HepG2 (cell line): ENCODE results near the gene PLCB2. TPM values are rescaled to one million over a fixed set of nuclear protein-coding genes. Genes with fewer than 3 reads are reported as not detected.

Source experiments
- ATAC-seq: fragments of 200-7000 bp; cut with Tn5 transposase; 3 replicates; pipeline ENCODE4 v1.9.1; 2020; ENCODE audit warnings: mild to moderate bottlenecking, moderate library complexity
- BruUV-seq: library from RNA; stranded (reverse); fragments of 400-500 nt; replicated peaks from 2 replicates; lab custom pipeline; 2021; lab: Mats Ljungman, UMichigan
- CTCF ChIA-PET: fragments of 300-600 bp; formaldehyde crosslinking; extraction: SDS; loops from one replicate; lab custom pipeline; 2021; ENCODE audit warnings: low total read pairs, inconsistent platforms, low intra/inter-chr PET ratio; lab: Yijun Ruan, JAX
- POLR2A ChIA-PET: fragments of 350-600 bp; sonication (Branson Sonifier 250); formaldehyde crosslinking; loops from one replicate; lab custom pipeline; 2020; ENCODE audit warnings: antibody characterized with exemption, inconsistent platforms; lab: Yijun Ruan, JAX
- DNase-seq: peaks from one replicate; pipeline ENCODE4 v3.0.0-alpha.2; 2015; ENCODE audit warnings: low spot score
- FAIRE-seq: peaks from 3 replicates; lab custom pipeline; 2011; peaks lifted over from hg19 to GRCh38; lab: Jason Lieb, UNC
- H2AFZ ChIP-seq: one replicate; pipeline ENCODE4 v1.6.1; 2011; ENCODE audit warnings: low read length, inconsistent platforms
- H3K27ac ChIP-seq: fragments of 300-600 bp; 3 replicates; pipeline ENCODE4 v1.8.0; 2011; ENCODE audit warnings: mixed run types, mild to moderate bottlenecking, mixed read lengths, low read length, inconsistent platforms; ENCODE audit not compliant: insufficient read depth; ENCODE audit errors: extremely low read length
- H3K27me3 ChIP-seq, 2 experiments: fragments of 200-600 bp in 1 of 2; 2 replicates in 1 of 2; 3 replicates in 1 of 2; pipeline versions ENCODE4 v1.6.0 to v1.8.0; 2011; ENCODE audit warnings: low read length in 2 of 2, mild to moderate bottlenecking in 2 of 2, moderate library complexity in 2 of 2, inconsistent platforms in 1 of 2; ENCODE audit not compliant: insufficient read depth in 2 of 2, control insufficient read depth in 1 of 2
- H3K36me3 ChIP-seq, 2 experiments: fragments of 200-600 bp in 1 of 2; replicated peaks in 1 of 2; 2 replicates in 1 of 2; 3 replicates in 1 of 2; pipeline versions ENCODE4 v1.5.1 to v1.8.0; 2011; ENCODE audit warnings: low read length in 2 of 2, inconsistent platforms in 1 of 2; ENCODE audit not compliant: insufficient read depth in 2 of 2, control insufficient read depth in 1 of 2
- H3K4me1 ChIP-seq: 2 replicates; pipeline ENCODE4 v1.5.1; 2012; ENCODE audit warnings: low read length, inconsistent platforms; ENCODE audit not compliant: insufficient read depth
- H3K4me2 ChIP-seq: 2 replicates; pipeline ENCODE4 v1.6.0; 2011; ENCODE audit warnings: low read depth, low read length, inconsistent platforms
- H3K4me3 ChIP-seq, 3 experiments: fragments of 200-600 bp in 1 of 3; sonication (generic), shearing (Covaris generic) in 1 of 3; replicated peaks in 1 of 3; 2 replicates each; pipeline ENCODE4 v1.5.1; 2011 to 2016; ENCODE audit warnings: low read length in 3 of 3, inconsistent platforms in 2 of 3, low read depth in 2 of 3, mild to moderate bottlenecking in 2 of 3, control low read depth in 1 of 3, mixed read lengths in 1 of 3; ENCODE audit not compliant: insufficient read depth in 1 of 3
- H3K79me2 ChIP-seq: one replicate; pipeline ENCODE4 v1.6.1; 2011; ENCODE audit warnings: low read length, inconsistent platforms; ENCODE audit not compliant: insufficient read depth
- H3K9ac ChIP-seq: 2 replicates; pipeline ENCODE4 v1.6.0; 2011; ENCODE audit warnings: mild to moderate bottlenecking, low read depth, low read length, inconsistent platforms; ENCODE audit not compliant: insufficient read depth
- H3K9me3 ChIP-seq: 2 replicates; pipeline ENCODE4 v1.5.1; 2012; ENCODE audit warnings: mild to moderate bottlenecking, low read length
- H4K20me1 ChIP-seq: 2 replicates; pipeline ENCODE4 v1.6.0; 2011; ENCODE audit warnings: inconsistent platforms, mild to moderate bottlenecking, low read length, moderate library complexity; ENCODE audit not compliant: insufficient read depth
- AHR ChIP-seq: IDR thresholded peaks from 2 replicates; pipeline ENCODE4 v1.6.1; 2018; ENCODE audit warnings: missing genetic modification reagents, missing compliant biosample characterization
- ARNT ChIP-seq: fragments of 450-650 bp; IDR thresholded peaks from 2 replicates; pipeline ENCODE4 v1.6.1; 2017
- BCL6 ChIP-seq: IDR thresholded peaks from 2 replicates; pipeline ENCODE4 v1.6.1; 2016; ENCODE audit warnings: missing genetic modification reagents, missing compliant biosample characterization
- HNF4A ChIP-seq: sonication (generic); formaldehyde crosslinking; IDR thresholded peaks from 2 replicates; pipeline ENCODE4 v1.4.0; 2020; ENCODE audit warnings: missing genetic modification reagents
- HNF4G ChIP-seq, 2 experiments: sonication (generic) in 1 of 2; formaldehyde crosslinking in 1 of 2; IDR thresholded peaks; 2 replicates each; pipeline versions ENCODE4 v1.4.0 to v1.6.1; 2011 to 2020; ENCODE audit warnings: borderline replicate concordance in 2 of 2, low read depth in 2 of 2, mild to moderate bottlenecking in 2 of 2, low read length in 1 of 2, missing genetic modification reagents in 1 of 2, moderate library complexity in 1 of 2
- MZF1 ChIP-seq: sonication (generic); formaldehyde crosslinking; IDR thresholded peaks from 2 replicates; pipeline ENCODE4 v1.8.1; 2023; ENCODE audit warnings: mild to moderate bottlenecking, missing genetic modification reagents, borderline replicate concordance
- NKX3-1 ChIP-seq: sonication (generic); formaldehyde crosslinking; IDR thresholded peaks from 2 replicates; pipeline ENCODE4 v1.5.0; 2020; ENCODE audit warnings: missing genetic modification reagents
- ONECUT2 ChIP-seq: sonication (generic); formaldehyde crosslinking; IDR thresholded peaks from 2 replicates; pipeline ENCODE4 v1.4.0; 2020; ENCODE audit warnings: missing genetic modification reagents
- PHF21A ChIP-seq: sonication (generic); formaldehyde crosslinking; IDR thresholded peaks from 2 replicates; pipeline ENCODE4 v1.5.0; 2020; ENCODE audit warnings: mild to moderate bottlenecking, missing genetic modification reagents
- POGZ ChIP-seq: sonication (generic); formaldehyde crosslinking; IDR thresholded peaks from 2 replicates; pipeline ENCODE4 v1.4.0; 2020; ENCODE audit warnings: mild to moderate bottlenecking, missing genetic modification reagents
- RFX1 ChIP-seq: fragments of 450-650 bp; IDR thresholded peaks from 2 replicates; pipeline ENCODE4 v1.6.1; 2017
- SMYD3 ChIP-seq: sonication (generic); formaldehyde crosslinking; IDR thresholded peaks from 2 replicates; pipeline ENCODE4 v1.8.1; 2023; ENCODE audit warnings: mild to moderate bottlenecking, missing genetic modification reagents
- SPEN ChIP-seq: sonication (generic); formaldehyde crosslinking; IDR thresholded peaks from 2 replicates; pipeline ENCODE4 v1.5.1; 2020; ENCODE audit warnings: low read depth, mild to moderate bottlenecking, missing genetic modification reagents
- TEAD3 ChIP-seq: optimal IDR thresholded peaks from 2 replicates; pipeline ENCODE3; 2016; ENCODE audit warnings: borderline replicate concordance
- ZFX ChIP-seq: sonication (generic); formaldehyde crosslinking; IDR thresholded peaks from 2 replicates; pipeline ENCODE4 v1.4.0; 2020; ENCODE audit warnings: mild to moderate bottlenecking, low read depth, missing genetic modification reagents, moderate library complexity
- ZFY ChIP-seq: sonication (generic); formaldehyde crosslinking; IDR thresholded peaks from 2 replicates; pipeline ENCODE4 v1.4.0; 2020; ENCODE audit warnings: missing genetic modification reagents
- ZNF383 ChIP-seq: sonication (generic); formaldehyde crosslinking; IDR thresholded peaks from 2 replicates; pipeline ENCODE4 v1.4.0; 2020; ENCODE audit warnings: missing genetic modification reagents, mild to moderate bottlenecking, borderline replicate concordance
- ZNF629 ChIP-seq: sonication (generic); formaldehyde crosslinking; conservative IDR thresholded peaks from 2 replicates; pipeline ENCODE4 v1.5.0; 2020; ENCODE audit warnings: missing genetic modification reagents
- ZNF7 ChIP-seq: IDR thresholded peaks from 2 replicates; pipeline ENCODE4 v1.6.1; 2016; ENCODE audit warnings: missing biosample characterization, missing genetic modification reagents
- ZNF850 ChIP-seq: sonication (generic); formaldehyde crosslinking; conservative IDR thresholded peaks from 2 replicates; pipeline ENCODE4 v1.9.0; 2021; ENCODE audit warnings: mild to moderate bottlenecking, missing genetic modification reagents
- ZNF879 ChIP-seq: sonication (generic); formaldehyde crosslinking; IDR thresholded peaks from 2 replicates; pipeline ENCODE4 v1.8.1; 2023; ENCODE audit warnings: missing genetic modification reagents
- WGBS: methylation state at CpG from one replicate; pipeline ENCODE4 v1.1.6; 2017; ENCODE audit warnings: low lambda C conversion rate; 5-methylcytosine and 5-hydroxymethylcytosine counted together
- in situ Hi-C: cut with HindIII; loops from 2 replicates; pipeline ENCODE4 v1.10.0; 2017; ENCODE audit warnings: low pct_unique_long_range_greater_than_20kb; ENCODE audit not compliant: extremely low pct_ligation_motif_present
- intact Hi-C: fragments of 100-400 bp; cut with micrococcal nuclease; formaldehyde crosslinking; loops from one replicate; pipeline ENCODE4 v1.10.0; 2022; ENCODE audit not compliant: unreplicated experiment
- polyA plus RNA-seq, 8 experiments: library from polyadenylated mRNA; depleted of rRNA in 3 of 8; stranded (reverse) in 7 of 8; unstranded in 1 of 8; fragments of >200 nt; fragmentation: Illumina TruSeq in 4 of 8; extraction: Trizol in 4 of 8; gene quantifications; 2 replicates each; pipeline versions ENCODE4 v1.2.1 to v1.2.3, GENCODE V29; 2011 to 2016; ENCODE audit warnings: low read depth in 4 of 8, missing spikeins in 1 of 8, mixed read lengths in 1 of 8; ENCODE audit not compliant: insufficient read depth in 1 of 8
- total RNA-seq, 5 experiments: library from RNA; depleted of rRNA; stranded (reverse); fragments of >200 nt; fragmentation: Illumina TruSeq; extraction: Trizol; gene quantifications; 2 replicates each; pipeline ENCODE4 v1.2.3, GENCODE V29; 2016; ENCODE audit warnings: low read depth in 1 of 5
- TF ChIP-seq, protein P1 (sequence below): sonication (generic); formaldehyde crosslinking; IDR thresholded peaks from 2 replicates; pipeline ENCODE4 v1.4.0; 2020; ENCODE audit warnings: missing genetic modification reagents, borderline replicate concordance

The PLCB2 gene
- total and polyA plus RNA-seq, 2 of the 13 experiments (the other 11 are each of a cell fraction or from before 2014, with no cell fraction given), result 0.11 TPM; not detected in 1

GRCh38 chr15:40349163-40349562 lies 41.4 kb upstream of the PLCB2 start:
- H2AFZ ChIP-seq, result no peak overlapping the region
- no peaks in the 10 kb centered on the region for H3K79me2 ChIP-seq
- ChIA-PET POLR2A (interaction anchor here (1.3 to 1.5 kb wide), 2 partner anchors 26 to 91 kb away, joined by 3 to 4 read pairs; no protein-coding TSS in a partner anchor), CTCF (no interaction called here)
- ATAC-seq (peak; percentile 69), DNase-seq (peak; percentile 74), FAIRE-seq (peak; percentile 76)
- TF ChIP-seq NKX3-1 (no peak), POGZ (CRISPR knock-in tag) (no peak), ZNF850 (CRISPR knock-in tag) (no peak), ZNF383 (CRISPR knock-in tag) (no peak), MZF1 (CRISPR knock-in tag) (no peak), AHR (CRISPR knock-in tag) (no peak), HNF4G (IDR thresholded peaks at IDR 0.05; ENCODE audit: borderline replicate concordance, low read depth, low read length) (peak; percentile 4; the same call in 1 of the 2 replicates), HNF4G (CRISPR knock-in tag; IDR thresholded peaks at IDR 0.05; ENCODE audit: borderline replicate concordance, low read depth) (no peak), ZFX (CRISPR knock-in tag) (0 out of 2 replicates have a peak, but pooled peaks have one; percentile 13), PHF21A (CRISPR knock-in tag) (no peak), ONECUT2 (no peak), SPEN (0 out of 2 replicates have a peak, but pooled peaks have one; percentile 22), ZNF7 (CRISPR knock-in tag) (no peak), ARNT (no peak), HNF4A (CRISPR knock-in tag) (peak; percentile 33; the same call in 1 of the 2 replicates), ZNF879 (no peak), ZNF629 (no peak), ZFY (CRISPR knock-in tag) (peak; percentile 45; the same call in 1 of the 2 replicates), SMYD3 (CRISPR knock-in tag) (no peak), RFX1 (no peak), BCL6 (peak; percentile 29; the same call in 1 of the 2 replicates), TEAD3 (CRISPR knock-in tag) (peak; percentile 12)
- TF ChIP-seq, protein P1, sequence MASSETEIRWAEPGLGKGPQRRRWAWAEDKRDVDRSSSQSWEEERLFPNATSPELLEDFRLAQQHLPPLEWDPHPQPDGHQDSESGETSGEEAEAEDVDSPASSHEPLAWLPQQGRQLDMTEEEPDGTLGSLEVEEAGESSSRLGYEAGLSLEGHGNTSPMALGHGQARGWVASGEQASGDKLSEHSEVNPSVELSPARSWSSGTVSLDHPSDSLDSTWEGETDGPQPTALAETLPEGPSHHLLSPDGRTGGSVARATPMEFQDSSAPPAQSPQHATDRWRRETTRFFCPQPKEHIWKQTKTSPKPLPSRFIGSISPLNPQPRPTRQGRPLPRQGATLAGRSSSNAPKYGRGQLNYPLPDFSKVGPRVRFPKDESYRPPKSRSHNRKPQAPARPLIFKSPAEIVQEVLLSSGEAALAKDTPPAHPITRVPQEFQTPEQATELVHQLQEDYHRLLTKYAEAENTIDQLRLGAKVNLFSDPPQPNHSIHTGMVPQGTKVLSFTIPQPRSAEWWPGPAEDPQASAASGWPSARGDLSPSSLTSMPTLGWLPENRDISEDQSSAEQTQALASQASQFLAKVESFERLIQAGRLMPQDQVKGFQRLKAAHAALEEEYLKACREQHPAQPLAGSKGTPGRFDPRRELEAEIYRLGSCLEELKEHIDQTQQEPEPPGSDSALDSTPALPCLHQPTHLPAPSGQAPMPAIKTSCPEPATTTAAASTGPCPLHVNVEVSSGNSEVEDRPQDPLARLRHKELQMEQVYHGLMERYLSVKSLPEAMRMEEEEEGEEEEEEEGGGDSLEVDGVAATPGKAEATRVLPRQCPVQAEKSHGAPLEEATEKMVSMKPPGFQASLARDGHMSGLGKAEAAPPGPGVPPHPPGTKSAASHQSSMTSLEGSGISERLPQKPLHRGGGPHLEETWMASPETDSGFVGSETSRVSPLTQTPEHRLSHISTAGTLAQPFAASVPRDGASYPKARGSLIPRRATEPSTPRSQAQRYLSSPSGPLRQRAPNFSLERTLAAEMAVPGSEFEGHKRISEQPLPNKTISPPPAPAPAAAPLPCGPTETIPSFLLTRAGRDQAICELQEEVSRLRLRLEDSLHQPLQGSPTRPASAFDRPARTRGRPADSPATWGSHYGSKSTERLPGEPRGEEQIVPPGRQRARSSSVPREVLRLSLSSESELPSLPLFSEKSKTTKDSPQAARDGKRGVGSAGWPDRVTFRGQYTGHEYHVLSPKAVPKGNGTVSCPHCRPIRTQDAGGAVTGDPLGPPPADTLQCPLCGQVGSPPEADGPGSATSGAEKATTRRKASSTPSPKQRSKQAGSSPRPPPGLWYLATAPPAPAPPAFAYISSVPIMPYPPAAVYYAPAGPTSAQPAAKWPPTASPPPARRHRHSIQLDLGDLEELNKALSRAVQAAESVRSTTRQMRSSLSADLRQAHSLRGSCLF (CRISPR knock-in tag), result no peak
- peaks cover 0 to 7% of the 10 kb centered on the region in 2 experiments; a peak in 2 of 5 replicates for H3K27me3 ChIP-seq
- in situ Hi-C loops, result loop anchor here (5.0 kb wide), 1 partner anchor 73 kb away; no protein-coding TSS in a partner anchor
- H3K4me1 ChIP-seq, result peaks cover 80% of the 10 kb centered on the region
- intact Hi-C loops, result no loop called here
- H3K4me3 ChIP-seq, result peak overlapping the region in 1 of 3 experiments; percentile 30; a peak in 1 of 6 replicates
- H3K9ac ChIP-seq, result no peak overlapping the region
- no peaks in the 10 kb centered on the region for H3K9me3 ChIP-seq
- 11% methylated on average over 3 of the region's 5 CpGs for WGBS
- H3K4me2 ChIP-seq, result peak overlapping the region; percentile 40
- BruUV-seq, result no TSS peak
- no peaks in the 10 kb centered on the region for H3K36me3 ChIP-seq
- H4K20me1 ChIP-seq, result no peaks in the 10 kb centered on the region
- H3K27ac ChIP-seq, result no peak overlapping the region
